ENCODE data around the gene ZNF750.

GRCh38 chr17:82870541-82870940, 30.7 kb upstream of the ZNF750 start:
- TF ChIP-seq, protein P1, sequence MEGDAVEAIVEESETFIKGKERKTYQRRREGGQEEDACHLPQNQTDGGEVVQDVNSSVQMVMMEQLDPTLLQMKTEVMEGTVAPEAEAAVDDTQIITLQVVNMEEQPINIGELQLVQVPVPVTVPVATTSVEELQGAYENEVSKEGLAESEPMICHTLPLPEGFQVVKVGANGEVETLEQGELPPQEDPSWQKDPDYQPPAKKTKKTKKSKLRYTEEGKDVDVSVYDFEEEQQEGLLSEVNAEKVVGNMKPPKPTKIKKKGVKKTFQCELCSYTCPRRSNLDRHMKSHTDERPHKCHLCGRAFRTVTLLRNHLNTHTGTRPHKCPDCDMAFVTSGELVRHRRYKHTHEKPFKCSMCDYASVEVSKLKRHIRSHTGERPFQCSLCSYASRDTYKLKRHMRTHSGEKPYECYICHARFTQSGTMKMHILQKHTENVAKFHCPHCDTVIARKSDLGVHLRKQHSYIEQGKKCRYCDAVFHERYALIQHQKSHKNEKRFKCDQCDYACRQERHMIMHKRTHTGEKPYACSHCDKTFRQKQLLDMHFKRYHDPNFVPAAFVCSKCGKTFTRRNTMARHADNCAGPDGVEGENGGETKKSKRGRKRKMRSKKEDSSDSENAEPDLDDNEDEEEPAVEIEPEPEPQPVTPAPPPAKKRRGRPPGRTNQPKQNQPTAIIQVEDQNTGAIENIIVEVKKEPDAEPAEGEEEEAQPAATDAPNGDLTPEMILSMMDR (IDR thresholded peaks at IDR 0.05) = no peak
- TF ChIP-seq POLR2A (IDR thresholded peaks at IDR 0.05) = no peak

Measured in transverse colon (tissue), 3 donors.